ENCODE data around the gene CCL8.

- TF ChIP-seq EZH2 (IDR thresholded peaks at IDR 0.05) (no peak), POLR2AphosphoS5 (IDR thresholded peaks at IDR 0.05; ENCODE audit: borderline replicate concordance, low read depth, low read length) (no peak)
Measured at GRCh38 chr17:34306466-34306865, 12.8 kb upstream of the CCL8 start.

Measured in SK-N-MC (cell line).